SIG-M5 treated with dmso at 0.1 percent for 504 hours (cell line): ENCODE data around the gene AMER3.
A peak's percentile ranks its signal among the peaks of the same experiment; 100 is the strongest.

Experiments
- DNase-seq: peaks from one replicate; lab custom pipeline; 2025; ENCODE audit not compliant: unreplicated experiment; lab: John Stamatoyannopoulos, UW

AMER3 gene

DNA sequence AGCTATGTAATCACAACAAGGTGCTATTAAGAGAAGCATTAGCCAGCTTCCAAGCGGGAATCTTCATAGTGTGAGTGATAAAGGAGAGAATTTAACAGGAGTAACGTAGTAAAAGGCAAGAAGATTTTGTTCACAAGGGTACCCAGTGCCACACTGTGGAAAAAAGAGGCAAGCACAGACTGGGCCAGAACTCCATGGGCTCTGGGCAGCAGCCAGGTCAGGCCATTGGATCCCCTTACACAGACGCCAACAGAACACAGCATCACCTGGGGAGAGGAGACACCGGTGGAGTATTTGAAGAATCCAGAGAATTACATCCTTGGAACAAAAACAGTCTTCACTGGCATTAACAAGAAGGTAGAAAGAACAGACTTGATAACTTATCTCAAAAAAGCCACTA, 21.2 kb downstream of the AMER3 start:
- no peak for DNase-seq

DNA sequence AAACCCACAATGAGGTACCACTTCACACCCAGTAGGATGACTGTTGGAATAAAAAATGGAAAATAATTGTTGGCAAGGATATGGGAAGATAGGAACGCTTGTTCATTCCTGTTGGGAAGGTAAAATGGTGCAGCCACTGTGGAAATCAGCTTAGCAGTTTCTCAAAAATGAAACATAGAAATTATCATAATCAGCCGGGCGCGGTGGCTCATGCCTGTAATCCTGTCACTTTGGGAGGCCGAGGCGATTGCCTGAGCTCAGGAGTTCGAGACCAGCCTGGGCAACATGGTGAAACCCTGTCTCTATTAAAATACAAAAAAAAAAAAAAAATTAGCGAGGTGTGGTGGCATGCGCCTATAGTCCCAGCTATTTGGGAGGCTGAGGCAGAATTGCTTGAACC, 23.4 kb downstream of the AMER3 start:
- no peak for DNase-seq

DNA sequence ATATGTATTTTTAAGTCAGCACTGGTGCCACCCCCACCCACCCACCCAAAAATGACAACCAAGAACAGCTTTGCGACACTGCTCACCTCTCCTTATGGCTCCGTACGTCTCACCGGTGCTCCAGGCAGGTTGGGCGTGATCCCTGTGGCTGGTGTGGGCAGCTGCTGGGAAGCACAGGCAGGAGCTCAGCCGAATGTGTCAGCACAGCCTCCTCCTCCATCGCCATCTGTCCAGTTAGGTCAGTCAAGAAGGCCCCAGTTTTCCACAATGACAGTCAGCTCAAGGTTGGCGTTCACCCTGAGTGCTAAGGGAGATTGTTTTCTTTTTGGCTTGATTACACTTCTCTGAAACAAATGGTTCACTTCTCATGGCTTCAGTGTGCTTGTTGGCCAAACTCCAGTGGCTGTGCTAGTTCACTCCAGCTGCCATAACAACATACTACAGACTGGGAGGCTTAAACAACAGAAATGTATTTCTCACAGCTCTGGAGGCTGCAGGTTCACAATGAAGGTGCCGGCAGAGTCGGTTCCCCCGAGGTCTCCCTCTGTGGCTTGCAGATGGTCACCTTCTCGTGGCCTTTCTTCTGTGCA, 30.2 kb downstream of the AMER3 start:
- DNase-seq = no peak

- DNase-seq = no peak
These were observed 30.7 kb downstream of the AMER3 start for GRCh38 chr2:130786076-130786475.

- DNase-seq = no peak
These were observed 32.5 kb downstream of the AMER3 start for GRCh38 chr2:130787841-130788240.

- no peak for DNase-seq
These were observed 35.0 kb downstream of the AMER3 start for GRCh38 chr2:130790312-130790711.

DNA sequence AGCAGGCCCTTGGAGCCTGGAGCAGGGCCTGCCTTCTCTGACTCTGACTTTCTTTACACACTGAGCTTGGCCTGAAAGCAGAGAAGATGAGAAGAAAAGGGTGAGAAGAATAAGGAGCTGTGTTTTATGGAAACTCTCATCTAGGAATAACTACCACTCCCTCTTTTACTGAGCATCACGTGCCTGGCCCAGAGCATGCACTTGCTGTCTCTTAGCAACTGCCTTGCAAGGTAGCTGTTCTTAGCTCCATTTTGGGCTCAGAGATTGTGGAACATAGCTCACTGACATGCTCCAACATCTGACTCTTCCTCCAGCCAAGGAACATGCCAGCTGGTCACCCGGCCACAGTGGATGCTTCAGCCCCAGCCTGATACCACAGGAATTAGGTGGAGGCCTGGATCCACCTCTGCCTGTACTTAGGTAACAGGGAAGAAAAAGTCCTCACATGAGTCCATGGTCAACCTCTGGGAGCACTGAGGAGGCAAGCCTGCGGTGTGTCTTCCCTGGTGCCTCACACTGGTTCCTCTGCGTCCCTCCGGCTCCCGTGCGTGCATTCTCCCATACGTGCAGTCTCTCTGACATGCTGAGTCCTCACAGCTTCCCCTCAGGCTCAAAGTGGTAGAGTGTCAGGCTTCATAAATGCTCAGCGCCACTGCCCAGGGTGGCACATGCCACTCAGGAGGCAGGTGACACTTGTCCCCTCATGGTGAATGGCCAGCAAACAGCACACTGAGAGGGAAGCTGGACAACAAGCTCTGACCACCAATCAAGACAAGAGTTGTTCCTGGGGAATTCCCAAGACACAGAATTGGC, 35.7 kb downstream of the AMER3 start:
- DNase-seq = no peak

GRCh38 chr2:130791617-130791939, 36.2 kb downstream of the AMER3 start:
- no peak for DNase-seq

GRCh38 chr2:130795431-130795830, 40.1 kb downstream of the AMER3 start:
- DNase-seq = no peak

DNA sequence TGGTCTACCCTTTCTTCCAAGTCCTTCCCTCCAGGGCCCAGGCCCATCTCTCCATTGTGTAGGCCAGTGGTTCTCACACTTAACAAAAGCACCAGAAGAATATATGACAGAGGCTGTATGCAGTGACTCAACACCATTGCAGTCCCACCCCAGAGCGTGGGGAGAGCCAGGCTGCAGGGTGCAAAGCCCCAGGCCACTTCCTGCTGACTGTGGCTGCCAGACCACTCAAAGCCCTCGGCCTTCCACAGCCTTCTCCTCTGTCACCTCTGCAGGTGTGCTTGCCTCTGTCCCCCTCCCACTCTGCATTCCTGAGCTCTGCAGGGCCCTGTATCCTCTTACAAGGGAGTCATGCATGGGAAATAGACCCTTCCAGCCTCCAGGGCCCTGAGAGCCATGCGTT, 41.0 kb downstream of the AMER3 start:
- no peak for DNase-seq

- DNase-seq = peak; percentile 79
These were observed 42.4 kb downstream of the AMER3 start for GRCh38 chr2:130797493-130798435.

- no peak for DNase-seq
These were observed 43.3 kb downstream of the AMER3 start for GRCh38 chr2:130798472-130799218.

DNA sequence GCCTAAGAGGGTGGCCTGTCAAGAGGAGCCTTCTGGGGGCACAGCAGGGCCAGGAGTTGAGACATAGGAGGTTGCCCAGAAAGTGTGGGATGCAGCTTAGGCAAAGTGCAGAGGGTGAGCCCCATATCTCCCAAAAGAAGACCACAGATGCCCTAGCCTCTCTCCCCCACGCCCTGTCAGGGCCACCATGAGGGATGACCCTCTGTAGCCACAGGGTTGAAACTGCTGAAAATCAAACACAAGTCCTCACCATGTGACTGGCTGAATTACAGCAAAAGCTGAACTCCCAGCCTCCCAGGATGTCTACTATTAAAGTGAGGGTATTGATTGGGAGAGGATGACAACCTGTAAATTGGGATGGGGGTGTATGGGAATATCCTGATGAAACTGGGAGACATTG, 44.0 kb downstream of the AMER3 start:
- no peak for DNase-seq

- DNase-seq = no peak
These were observed 50.3 kb downstream of the AMER3 start for GRCh38 chr2:130805613-130806012.

DNA sequence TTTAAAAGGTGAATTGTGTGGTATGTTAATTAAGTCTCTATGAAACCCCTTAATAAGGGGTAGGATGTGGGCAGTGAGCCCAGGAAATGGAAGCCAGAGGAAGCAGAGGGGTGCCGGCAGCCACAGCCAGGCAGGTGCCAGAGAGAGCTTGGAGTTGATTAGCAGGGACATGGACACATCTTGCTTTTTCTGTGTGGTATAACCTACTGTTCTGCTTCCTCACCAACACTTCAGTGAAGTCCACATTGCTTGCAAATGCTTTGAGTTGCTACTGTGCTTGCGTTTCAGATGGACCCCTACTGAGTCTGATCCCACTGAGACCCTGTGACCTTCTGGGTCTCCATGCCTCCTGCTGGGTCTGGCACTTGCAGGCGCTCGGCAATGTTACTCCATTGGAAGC, 51.0 kb downstream of the AMER3 start:
- DNase-seq = no peak

DNA sequence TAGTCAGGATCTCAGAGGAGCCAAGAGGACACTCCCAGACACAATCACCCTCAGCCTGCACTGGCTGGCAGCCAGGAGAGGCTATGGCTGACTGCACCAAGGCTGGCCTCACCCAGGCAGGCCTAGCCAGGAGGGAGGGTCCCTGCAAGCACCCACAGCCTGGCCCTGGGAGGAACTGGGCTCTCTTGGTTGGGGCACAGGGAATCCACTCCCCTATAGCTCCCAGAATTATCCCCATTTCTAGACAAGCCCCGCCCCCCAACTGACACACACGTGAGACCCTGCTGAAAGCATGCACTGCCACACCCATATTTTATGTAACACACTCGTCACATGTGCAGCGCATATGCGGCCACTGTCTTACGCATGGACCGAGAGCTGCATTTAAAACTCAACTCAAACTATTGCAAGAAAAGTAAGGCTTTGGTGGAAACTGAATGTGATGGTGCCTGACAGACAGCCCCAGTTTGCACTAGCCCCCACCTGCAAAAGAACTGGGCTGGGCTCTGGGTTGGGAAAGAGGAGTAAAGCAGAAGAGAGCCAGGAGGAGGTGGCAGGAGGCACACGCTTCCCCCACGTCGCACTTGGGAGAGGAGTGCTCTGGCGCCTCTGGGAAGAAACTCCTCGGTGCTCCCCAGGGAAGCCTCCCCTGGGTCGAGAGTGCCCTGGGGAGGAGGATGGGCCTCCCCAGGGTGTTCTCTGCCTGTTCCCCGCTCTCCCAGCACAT, 52.5 kb downstream of the AMER3 start:
- DNase-seq = no peak

GRCh38 chr2:130808482-130809268, 53.3 kb downstream of the AMER3 start:
- DNase-seq = no peak

- no peak for DNase-seq
These were observed 55.1 kb downstream of the AMER3 start for GRCh38 chr2:130810490-130810889.

DNA sequence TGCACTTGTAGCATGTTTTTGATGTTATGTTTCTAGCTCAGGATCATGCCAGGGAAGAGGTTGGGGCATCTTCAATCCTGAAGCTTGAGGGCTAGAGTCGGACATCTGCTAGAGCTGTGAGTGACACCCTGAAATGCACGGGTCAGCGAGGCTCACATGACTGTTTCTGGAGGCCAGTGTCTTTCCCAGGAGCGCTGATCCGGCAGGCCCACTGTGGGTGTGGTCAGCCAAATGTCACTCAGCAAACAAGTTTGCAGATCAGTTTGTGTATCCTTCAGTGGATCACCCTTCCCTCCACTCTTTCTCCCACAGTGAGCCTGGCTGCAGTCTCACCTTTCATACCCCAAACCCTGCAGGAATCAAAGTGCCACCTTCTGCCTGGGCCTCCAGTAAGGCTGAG, 58.4 kb downstream of the AMER3 start:
- no peak for DNase-seq
